ENCODE measurements around the gene ATP6V0E2.

ATP6V0E2 gene

GRCh38 chr7:149867762-149868622 lies 5.8 kb upstream of the ATP6V0E2 start:
- H3K9ac ChIP-seq (ENCODE audit: low read length): no peak overlapping the region
- H3K4me3 ChIP-seq (ENCODE audit: low read depth, low read length, poor library complexity, severe bottlenecking): no peak overlapping the region
- TF ChIP-seq EZH2 (IDR thresholded peaks at IDR 0.05; ENCODE audit: borderline replicate concordance, low read length): no peak
- no peaks in the 10 kb centered on the region for H3K79me2 ChIP-seq (ENCODE audit: insufficient read depth, low read length)
- H3F3A ChIP-seq (ENCODE audit: insufficient read depth, low read length): no peaks in the 10 kb centered on the region
- H3K9me3 ChIP-seq (ENCODE audit: low read length): no peaks in the 10 kb centered on the region
- no peak overlapping the region for H2AFZ ChIP-seq (ENCODE audit: low read length)
- H3K4me2 ChIP-seq (ENCODE audit: low read length): no peak overlapping the region
- H4K20me1 ChIP-seq (ENCODE audit: insufficient read depth, low read length): no peaks in the 10 kb centered on the region
- H3K27ac ChIP-seq (ENCODE audit: low read depth, low read length, poor library complexity, severe bottlenecking): no peak overlapping the region
- no peaks in the 10 kb centered on the region for H3K27me3 ChIP-seq (ENCODE audit: insufficient read depth, low read length)
- peaks cover 37% of the 10 kb centered on the region for H3K4me1 ChIP-seq (ENCODE audit: insufficient read depth, low read length, severe bottlenecking)
- H3K9me2 ChIP-seq (ENCODE audit: low read depth, low read length): no peaks in the 10 kb centered on the region
- no peaks in the 10 kb centered on the region for H3K36me3 ChIP-seq (ENCODE audit: insufficient read depth, low read length)

DNA sequence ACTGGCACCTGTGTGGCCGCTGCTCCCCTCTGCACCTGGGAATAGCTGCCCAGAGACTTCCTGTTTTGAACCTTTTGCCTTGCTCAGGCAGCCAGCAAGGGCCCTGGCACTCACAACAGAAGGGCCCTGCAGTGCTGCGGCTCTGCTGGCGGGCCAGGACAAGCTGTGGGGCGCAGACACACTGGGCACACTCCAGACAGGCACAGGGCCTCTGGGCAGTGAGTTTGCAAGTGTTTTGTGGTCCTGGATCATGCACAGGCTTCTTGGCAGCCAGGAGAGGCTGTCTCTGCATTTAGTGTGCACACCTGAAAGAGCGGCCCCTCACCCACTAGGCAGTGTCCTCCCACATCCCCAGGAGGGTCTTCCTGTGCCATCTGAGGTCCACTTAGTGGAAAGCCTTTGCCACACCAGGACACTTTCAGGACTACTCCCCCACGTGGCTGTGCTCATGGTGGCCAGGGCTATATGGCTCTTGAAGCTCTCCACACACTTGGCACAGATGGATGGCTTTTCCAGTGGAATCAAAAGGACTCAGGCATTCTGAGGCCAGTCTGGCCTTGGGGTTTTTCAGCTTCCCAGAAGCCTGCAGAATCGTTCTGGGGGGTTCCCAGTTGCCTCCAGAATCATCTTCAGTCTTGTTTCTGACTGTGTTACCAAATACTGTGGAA lies 5.0 kb upstream of the ATP6V0E2 start:
- no peaks in the 10 kb centered on the region for H3K27me3 ChIP-seq (ENCODE audit: insufficient read depth, low read length)
- no peak overlapping the region for H3K27ac ChIP-seq (ENCODE audit: low read depth, low read length, poor library complexity, severe bottlenecking)
- H4K20me1 ChIP-seq (ENCODE audit: insufficient read depth, low read length): no peaks in the 10 kb centered on the region
- H3F3A ChIP-seq (ENCODE audit: insufficient read depth, low read length): no peaks in the 10 kb centered on the region
- H3K4me2 ChIP-seq (ENCODE audit: low read length): no peak overlapping the region
- no peaks in the 10 kb centered on the region for H3K79me2 ChIP-seq (ENCODE audit: insufficient read depth, low read length)
- no peaks in the 10 kb centered on the region for H3K36me3 ChIP-seq (ENCODE audit: insufficient read depth, low read length)
- TF ChIP-seq EZH2 (IDR thresholded peaks at IDR 0.05; ENCODE audit: borderline replicate concordance, low read length) (no peak), CTCF (IDR thresholded peaks at IDR 0.05; ENCODE audit: low read length) (no peak)
- no peaks in the 10 kb centered on the region for H3K9me2 ChIP-seq (ENCODE audit: low read depth, low read length)
- no peak overlapping the region for H3K4me3 ChIP-seq (ENCODE audit: low read depth, low read length, poor library complexity, severe bottlenecking)
- H3K9ac ChIP-seq (ENCODE audit: low read length): no peak overlapping the region
- H3K9me3 ChIP-seq (ENCODE audit: low read length): no peaks in the 10 kb centered on the region
- peaks cover 40% of the 10 kb centered on the region for H3K4me1 ChIP-seq (ENCODE audit: insufficient read depth, low read length, severe bottlenecking)
- H2AFZ ChIP-seq (ENCODE audit: low read length): no peak overlapping the region

- Histone ChIP-seq H3K9me3 (ENCODE audit: low read length) (no peaks in the 10 kb centered on the region), H3K79me2 (ENCODE audit: insufficient read depth, low read length) (no peaks in the 10 kb centered on the region), H3K4me1 (ENCODE audit: insufficient read depth, low read length, severe bottlenecking) (peaks cover 42% of the 10 kb centered on the region), H3K36me3 (ENCODE audit: insufficient read depth, low read length) (no peaks in the 10 kb centered on the region), H2AFZ (ENCODE audit: low read length) (no peak overlapping the region), H4K20me1 (ENCODE audit: insufficient read depth, low read length) (no peaks in the 10 kb centered on the region), H3K27me3 (ENCODE audit: insufficient read depth, low read length) (no peaks in the 10 kb centered on the region), H3K9ac (ENCODE audit: low read length) (no peak overlapping the region), H3F3A (ENCODE audit: insufficient read depth, low read length) (no peaks in the 10 kb centered on the region), H3K9me2 (ENCODE audit: low read depth, low read length) (no peaks in the 10 kb centered on the region), H3K4me2 (ENCODE audit: low read length) (no peak overlapping the region), H3K4me3 (ENCODE audit: low read depth, low read length, poor library complexity, severe bottlenecking) (no peak overlapping the region), H3K27ac (ENCODE audit: low read depth, low read length, poor library complexity, severe bottlenecking) (no peak overlapping the region)
- TF ChIP-seq CTCF (IDR thresholded peaks at IDR 0.05; ENCODE audit: low read length): no peak
- TF ChIP-seq EZH2 (IDR thresholded peaks at IDR 0.05; ENCODE audit: borderline replicate concordance, low read length): no peak
Observed at GRCh38 chr7:149869291-149869650, 4.5 kb upstream of the ATP6V0E2 start.

Measured in OCI-LY1 (cell line).